Measurements from ENCODE around the gene EXOC3L4. TPM values are rescaled to one million over a fixed set of nuclear protein-coding genes. Genes with fewer than 3 reads are reported as not detected.
"Not testable (repeated sequence)": the region's sequence is repeated elsewhere in the genome, so short reads cannot be mapped to it uniquely, and the experiment has no call there.

The EXOC3L4 gene
- polyA plus RNA-seq, 1 donor: 1.5 TPM

- no peak for DNase-seq
These were observed 56.9 kb downstream of the EXOC3L4 start for GRCh38 chr14:103151270-103151945.

GRCh38 chr14:103155010-103155409 lies 60.5 kb downstream of the EXOC3L4 start:
- DNase-seq: no peak

- DNase-seq: not testable (repeated sequence)
These were observed 60.9 kb downstream of the EXOC3L4 start for GRCh38 chr14:103155416-103155815.

- no peak for DNase-seq
These were observed 61.4 kb downstream of the EXOC3L4 start for GRCh38 chr14:103155826-103156394.

GRCh38 chr14:103156651-103157378 lies 62.3 kb downstream of the EXOC3L4 start:
- DNase-seq: no peak

- DNase-seq: no peak
These were observed 63.4 kb downstream of the EXOC3L4 start for GRCh38 chr14:103157969-103158368.

- no peak for DNase-seq
These were observed 64.2 kb downstream of the EXOC3L4 start for GRCh38 chr14:103158688-103159087.

Other genes with a start within 250 kb of the EXOC3L4 start
- 0.59 TPM for gene AMN, start 172.1 kb upstream of the EXOC3L4 start, polyA plus RNA-seq (ENCODE audit: insufficient read length)
- 57.8 TPM for gene CDC42BPB, start 37.2 kb upstream of the EXOC3L4 start, polyA plus RNA-seq (ENCODE audit: insufficient read length)
- gene LBHD2, start 10.5 kb upstream of the EXOC3L4 start, polyA plus RNA-seq (ENCODE audit: insufficient read length): not detected
- 70.0 TPM for gene TNFAIP2, start 28.7 kb downstream of the EXOC3L4 start, polyA plus RNA-seq (ENCODE audit: insufficient read length)
- gene EIF5, start 239.5 kb downstream of the EXOC3L4 start, polyA plus RNA-seq (ENCODE audit: insufficient read length): 191 TPM

Data from hindlimb muscle (tissue), 1 donor.